HCT116 (cell line): ENCODE results near the gene CARD9. TPM values are rescaled to one million over a fixed set of nuclear protein-coding genes. Genes with fewer than 3 reads are reported as not detected.
A peak's percentile ranks its signal among the peaks of the same experiment; 100 is the strongest.

Experiments
- ATAC-seq: fragments of 200-7000 bp; cut with Tn5 transposase; 2 replicates; pipeline ENCODE4 v1.9.1; 2020; ENCODE audit warnings: mild to moderate bottlenecking, moderate library complexity
- BruUV-seq: library from RNA; stranded (reverse); fragments of 400-500 nt; replicated peaks from 2 replicates; lab custom pipeline; 2021; lab: Mats Ljungman, UMichigan
- CTCF ChIA-PET: fragments of 300-600 bp; sonication (Branson Sonifier 250); formaldehyde crosslinking; loops from one replicate; lab custom pipeline; 2021; ENCODE audit warnings: antibody characterized with exemption; lab: Charles Lee
- POLR2A ChIA-PET: fragments of 300-600, 350-600 bp; sonication (Branson Sonifier 250); formaldehyde crosslinking; loops from one replicate; lab custom pipeline; 2021; ENCODE audit warnings: antibody characterized with exemption; lab: Charles Lee
- RAD21 ChIA-PET, 2 experiments: fragments of 300-600 bp; sonication (Branson Sonifier 250); formaldehyde crosslinking; loops; one replicate each; lab custom pipeline; 2023; ENCODE audit warnings: low total read pairs in 2 of 2; ENCODE audit not compliant: uncharacterized antibody in 2 of 2, unreplicated experiment in 2 of 2, low non-redundant PET in 1 of 2; lab: Charles Lee
- DNase-seq: peaks from one replicate; pipeline ENCODE4 v3.0.0-alpha.2; 2010; ENCODE audit warnings: low read depth, low spot score
- H2AFZ ChIP-seq: fragments of 200-600 bp; shearing (Covaris generic), sonication (generic); 2 replicates; pipeline ENCODE4 v1.6.1; 2017; ENCODE audit warnings: low read depth, mixed run types, mixed read lengths, antibody characterized with exemption, low read length; ENCODE audit not compliant: poor library complexity, severe bottlenecking
- H3K27ac ChIP-seq: 2 replicates; pipeline ENCODE4 v1.5.1; 2012; ENCODE audit warnings: low read depth, low read length
- H3K27me3 ChIP-seq: fragments of 200-600 bp; sonication (generic); 2 replicates; pipeline ENCODE4 v1.6.1; 2016; ENCODE audit warnings: mixed run types, low read length, mixed read lengths; ENCODE audit not compliant: insufficient read depth
- H3K36me3 ChIP-seq, 2 experiments: fragments of 200-500 bp in 1 of 2; fragments of 200-600 bp in 1 of 2; sonication (Bioruptor generic) in 1 of 2; sonication (generic) in 1 of 2; 2 replicates each; pipeline versions ENCODE4 v1.5.1 to v1.6.1; 2014 to 2016; ENCODE audit warnings: low read length in 2 of 2, inconsistent platforms in 1 of 2, mixed read lengths in 1 of 2, mixed run types in 1 of 2; ENCODE audit not compliant: insufficient read depth in 2 of 2, control insufficient read depth in 1 of 2
- H3K4me1 ChIP-seq, 2 experiments: fragments of 200-600 bp in 1 of 2; sonication (generic) in 1 of 2; 2 replicates each; pipeline versions ENCODE4 v1.5.1 to v1.6.1; 2012 to 2017; ENCODE audit warnings: low read length in 2 of 2, inconsistent platforms in 1 of 2, mild to moderate bottlenecking in 1 of 2, mixed read lengths in 1 of 2, mixed run types in 1 of 2, moderate library complexity in 1 of 2; ENCODE audit not compliant: insufficient read depth in 2 of 2, control insufficient read depth in 1 of 2
- H3K4me2 ChIP-seq: fragments of 200-600 bp; sonication (generic); 2 replicates; pipeline ENCODE4 v1.6.1; 2017; ENCODE audit warnings: mixed run types, low read length, mixed read lengths
- H3K4me3 ChIP-seq, 2 experiments: fragments of 200-600 bp in 1 of 2; sonication (generic) in 1 of 2; replicated peaks in 1 of 2; 2 replicates each; pipeline ENCODE4 v1.5.1; 2011 to 2016; ENCODE audit warnings: low read length in 2 of 2, control low read depth in 1 of 2, low read depth in 1 of 2, mild to moderate bottlenecking in 1 of 2, mixed read lengths in 1 of 2, mixed run types in 1 of 2
- H3K79me2 ChIP-seq: fragments of 200-600 bp; sonication (generic); 2 replicates; pipeline ENCODE4 v1.6.1; 2017; ENCODE audit warnings: mild to moderate bottlenecking, mixed run types, low read length, moderate library complexity, mixed read lengths; ENCODE audit not compliant: insufficient read depth
- H3K9ac ChIP-seq: fragments of 200-600 bp; sonication (generic); 2 replicates; pipeline ENCODE4 v1.6.1; 2016; ENCODE audit warnings: low read length, mixed read lengths
- H3K9me2 ChIP-seq: fragments of 200-600 bp; sonication (generic), shearing (Covaris generic); 2 replicates; pipeline ENCODE4 v1.6.1; 2017; ENCODE audit warnings: mixed run types, mild to moderate bottlenecking, moderate library complexity; ENCODE audit not compliant: insufficient read depth
- H3K9me3 ChIP-seq, 2 experiments: fragments of 200-500 bp in 1 of 2; fragments of 200-600 bp in 1 of 2; sonication (Bioruptor generic) in 1 of 2; sonication (generic) in 1 of 2; 2 replicates each; pipeline ENCODE4 v1.6.1; 2014 to 2017; ENCODE audit warnings: low read length in 2 of 2, mixed read lengths in 2 of 2, inconsistent platforms in 1 of 2, low read depth in 1 of 2, mild to moderate bottlenecking in 1 of 2, mixed run types in 1 of 2, moderate library complexity in 1 of 2; ENCODE audit not compliant: control insufficient read depth in 1 of 2, insufficient read depth in 1 of 2
- H4K20me1 ChIP-seq: fragments of 200-600 bp; sonication (generic), shearing (Covaris generic); 2 replicates; pipeline ENCODE4 v1.6.1; 2017; ENCODE audit warnings: mixed run types, mild to moderate bottlenecking, moderate library complexity; ENCODE audit not compliant: insufficient read depth
- ATF3 ChIP-seq: IDR thresholded peaks from 2 replicates; pipeline ENCODE4 v1.6.1; 2012
- CBX3 ChIP-seq: IDR thresholded peaks from 2 replicates; pipeline ENCODE4 v1.6.1; 2012; ENCODE audit warnings: low read depth
- CEBPB ChIP-seq: IDR thresholded peaks from 2 replicates; pipeline ENCODE4 v1.6.1; 2012; ENCODE audit warnings: low read depth
- EGR1 ChIP-seq: IDR thresholded peaks from 2 replicates; pipeline ENCODE4 v1.6.1; 2012; ENCODE audit warnings: low read depth
- ELF1 ChIP-seq: IDR thresholded peaks from 2 replicates; pipeline ENCODE4 v1.6.1; 2012; ENCODE audit warnings: low read depth, borderline replicate concordance
- EZH2 ChIP-seq: fragments of 200-600 bp; sonication (generic); IDR thresholded peaks from 2 replicates; pipeline ENCODE4 v1.6.1; 2017; ENCODE audit warnings: antibody characterized with exemption, mixed run types
- EZH2phosphoT487 ChIP-seq: fragments of 200-600 bp; IDR thresholded peaks from 2 replicates; pipeline ENCODE4 v1.6.1; 2018; ENCODE audit warnings: antibody characterized with exemption, borderline replicate concordance
- FOSL1 ChIP-seq: IDR thresholded peaks from 2 replicates; pipeline ENCODE4 v1.6.1; 2012; ENCODE audit warnings: low read depth
- JUND ChIP-seq: IDR thresholded peaks from 2 replicates; pipeline ENCODE4 v1.6.1; 2012
- POLR2AphosphoS5 ChIP-seq: IDR thresholded peaks from 2 replicates; pipeline ENCODE4 v1.6.1; 2011; ENCODE audit warnings: mild to moderate bottlenecking, low read depth, low read length, moderate library complexity
- REST ChIP-seq: IDR thresholded peaks from 2 replicates; pipeline ENCODE4 v1.6.1; 2012; ENCODE audit warnings: low read depth
- SIN3A ChIP-seq: IDR thresholded peaks from 2 replicates; pipeline ENCODE4 v1.6.1; 2012; ENCODE audit warnings: low read depth
- SRF ChIP-seq: IDR thresholded peaks from 2 replicates; pipeline ENCODE4 v1.6.1; 2012; ENCODE audit warnings: low read depth
- TCF7L2 ChIP-seq: IDR thresholded peaks from 2 replicates; pipeline ENCODE4 v1.7.0; 2011; ENCODE audit warnings: borderline replicate concordance, inconsistent platforms; ENCODE audit not compliant: insufficient read depth, insufficient read length; ENCODE audit errors: extremely low read depth
- YY1 ChIP-seq: IDR thresholded peaks from 2 replicates; pipeline ENCODE4 v1.6.1; 2011; ENCODE audit warnings: low read length, low read depth, moderate library complexity, mild to moderate bottlenecking; ENCODE audit not compliant: insufficient replicate concordance; ENCODE audit errors: extremely low read depth
- ZBTB33 ChIP-seq: IDR thresholded peaks from 2 replicates; pipeline ENCODE4 v1.6.1; 2011; ENCODE audit warnings: mild to moderate bottlenecking, low read length, moderate library complexity; ENCODE audit not compliant: insufficient replicate concordance; ENCODE audit errors: extremely low read depth
- ZFX ChIP-seq: fragments of 450-650 bp; IDR thresholded peaks from 2 replicates; pipeline ENCODE4 v1.6.1; 2017
- ZNF274 ChIP-seq: fragments of 200-500 bp; sonication (Bioruptor generic); IDR thresholded peaks from 2 replicates; pipeline ENCODE4 v1.6.1; 2014; ENCODE audit warnings: mild to moderate bottlenecking, low read depth, low read length, inconsistent platforms
- intact Hi-C: fragments of 100-400 bp; cut with micrococcal nuclease; formaldehyde crosslinking; loops from 2 replicates; pipeline ENCODE4 v1.10.0; 2022
- total RNA-seq: library from RNA; stranded (reverse); gene quantifications from one replicate; pipeline ENCODE4 v1.2.1, GENCODE V29; 2021; ENCODE audit not compliant: unreplicated experiment
- TF ChIP-seq, protein P1 (sequence below), 3 experiments: fragments of 200-600 bp in 1 of 3; sonication (generic) in 1 of 3; IDR thresholded peaks in 2 of 3; conservative IDR thresholded peaks in 1 of 3; 2 replicates each; pipeline ENCODE4 v1.5.1; 2012 to 2017; ENCODE audit warnings: low read depth in 2 of 3, low read length in 2 of 3, antibody characterized with exemption in 1 of 3, borderline replicate concordance in 1 of 3, control low read depth in 1 of 3, mild to moderate bottlenecking in 1 of 3, mixed read lengths in 1 of 3, mixed run types in 1 of 3, moderate library complexity in 1 of 3; ENCODE audit not compliant: insufficient read depth in 1 of 3
- TF ChIP-seq, protein P2 (sequence below): IDR thresholded peaks from 2 replicates; pipeline ENCODE4 v1.6.1; 2012

Gene CARD9
- total RNA-seq, 1 experiment from 2014 or later: 1.2 TPM

- peaks cover 20% of the 10 kb centered on the region; the same call in 1 of the 2 replicates for H3K79me2 ChIP-seq
- ATAC-seq: no peak; the same call in 1 of the 2 replicates
- no peaks in the 10 kb centered on the region for H3K9me2 ChIP-seq
- peak overlapping the region; percentile 56 for H3K9ac ChIP-seq
- intact Hi-C loops: no loop called here
- H3K36me3 ChIP-seq: no peaks in the 10 kb centered on the region
- H3K4me2 ChIP-seq: peak overlapping the region; percentile 98
- CTCF ChIA-PET: interaction anchor here (1.2 kb wide), 1 partner anchor 36 kb away, joined by 3 read pairs; no protein-coding TSS in a partner anchor
- H3K27me3 ChIP-seq: no peaks in the 10 kb centered on the region
- H4K20me1 ChIP-seq: no peaks in the 10 kb centered on the region
- BruUV-seq: no TSS peak
- POLR2A ChIA-PET: no interaction called here
- TF ChIP-seq CBX3 (no peak), EZH2 (no peak), ATF3 (no peak), ELF1 (no peak), REST (no peak), FOSL1 (no peak), EGR1 (no peak), ZFX (no peak), EZH2phosphoT487 (no peak), ZBTB33 (no peak), SIN3A (no peak), TCF7L2 (no peak), CEBPB (no peak), POLR2AphosphoS5 (no peak), SRF (no peak), ZNF274 (no peak), YY1 (no peak), JUND (no peak)
- TF ChIP-seq, protein P1, sequence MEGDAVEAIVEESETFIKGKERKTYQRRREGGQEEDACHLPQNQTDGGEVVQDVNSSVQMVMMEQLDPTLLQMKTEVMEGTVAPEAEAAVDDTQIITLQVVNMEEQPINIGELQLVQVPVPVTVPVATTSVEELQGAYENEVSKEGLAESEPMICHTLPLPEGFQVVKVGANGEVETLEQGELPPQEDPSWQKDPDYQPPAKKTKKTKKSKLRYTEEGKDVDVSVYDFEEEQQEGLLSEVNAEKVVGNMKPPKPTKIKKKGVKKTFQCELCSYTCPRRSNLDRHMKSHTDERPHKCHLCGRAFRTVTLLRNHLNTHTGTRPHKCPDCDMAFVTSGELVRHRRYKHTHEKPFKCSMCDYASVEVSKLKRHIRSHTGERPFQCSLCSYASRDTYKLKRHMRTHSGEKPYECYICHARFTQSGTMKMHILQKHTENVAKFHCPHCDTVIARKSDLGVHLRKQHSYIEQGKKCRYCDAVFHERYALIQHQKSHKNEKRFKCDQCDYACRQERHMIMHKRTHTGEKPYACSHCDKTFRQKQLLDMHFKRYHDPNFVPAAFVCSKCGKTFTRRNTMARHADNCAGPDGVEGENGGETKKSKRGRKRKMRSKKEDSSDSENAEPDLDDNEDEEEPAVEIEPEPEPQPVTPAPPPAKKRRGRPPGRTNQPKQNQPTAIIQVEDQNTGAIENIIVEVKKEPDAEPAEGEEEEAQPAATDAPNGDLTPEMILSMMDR (IDR thresholded peaks at IDR 0.05 in 2 of 3, conservative IDR thresholded peaks at IDR 0.05 in 1 of 3; ENCODE audit: borderline replicate concordance in 1 of 3, insufficient read depth in 1 of 3, low read depth in 2 of 3, low read length in 2 of 3): no peak
- TF ChIP-seq, protein P2, sequence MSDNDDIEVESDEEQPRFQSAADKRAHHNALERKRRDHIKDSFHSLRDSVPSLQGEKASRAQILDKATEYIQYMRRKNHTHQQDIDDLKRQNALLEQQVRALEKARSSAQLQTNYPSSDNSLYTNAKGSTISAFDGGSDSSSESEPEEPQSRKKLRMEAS: no peak
- TF ChIP-seq, all 23 proteins: peak for 0
- H3K9me3 ChIP-seq: no peaks in the 10 kb centered on the region
- H2AFZ ChIP-seq: no peak overlapping the region
- no peak for DNase-seq
- H3K4me1 ChIP-seq: peaks cover 8 to 42% of the 10 kb centered on the region in 2 experiments; a peak in 3 of 4 replicates
- peak overlapping the region; percentile 3; the same call in 1 of the 2 replicates for H3K27ac ChIP-seq
- peak overlapping the region; percentile 46 to 71 for H3K4me3 ChIP-seq
- RAD21 ChIA-PET: no interaction called here
Observed at GRCh38 chr9:136326761-136327303, 46.6 kb downstream of the CARD9 start.
